Measurements from ENCODE around the gene ATP2B3. TPM values are rescaled to one million over a fixed set of nuclear protein-coding genes. Genes with fewer than 3 reads are reported as not detected.

Gene ATP2B3
- polyA plus RNA-seq, 1 donor from 2014 or later = 5.3 TPM

DNA sequence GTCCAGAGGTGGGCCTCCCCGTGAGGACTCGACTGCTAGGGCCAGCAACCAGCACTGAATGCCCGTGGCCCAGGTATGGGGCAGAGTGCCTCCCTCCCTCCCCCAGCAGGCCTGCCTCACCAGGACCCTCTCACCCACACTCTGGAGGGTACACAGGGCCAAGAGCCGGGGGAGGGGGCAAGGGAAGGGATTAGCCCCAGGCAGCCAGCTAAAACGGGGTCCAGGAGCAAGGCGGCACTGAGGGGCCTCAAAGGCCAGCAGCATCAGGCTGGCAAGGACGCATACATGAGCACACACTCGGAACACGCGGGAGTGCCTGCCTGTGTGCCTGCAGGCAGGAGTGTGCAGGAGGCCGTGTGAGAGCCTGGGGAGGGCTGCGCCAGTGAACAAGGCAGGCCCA lies 111.2 kb downstream of the ATP2B3 start:
- no peak for TF ChIP-seq EZH2 (IDR thresholded peaks at IDR 0.05; ENCODE audit: borderline replicate concordance, insufficient read depth, low read length, poor library complexity, severe bottlenecking)
- TF ChIP-seq POLR2AphosphoS5 (IDR thresholded peaks at IDR 0.05) = no peak
- TF ChIP-seq TAF1 (IDR thresholded peaks at IDR 0.05; ENCODE audit: low read depth) = no peak
- TF ChIP-seq SMC3 (conservative IDR thresholded peaks at IDR 0.05; ENCODE audit: poor library complexity) = no peak
- TF ChIP-seq, protein P1, sequence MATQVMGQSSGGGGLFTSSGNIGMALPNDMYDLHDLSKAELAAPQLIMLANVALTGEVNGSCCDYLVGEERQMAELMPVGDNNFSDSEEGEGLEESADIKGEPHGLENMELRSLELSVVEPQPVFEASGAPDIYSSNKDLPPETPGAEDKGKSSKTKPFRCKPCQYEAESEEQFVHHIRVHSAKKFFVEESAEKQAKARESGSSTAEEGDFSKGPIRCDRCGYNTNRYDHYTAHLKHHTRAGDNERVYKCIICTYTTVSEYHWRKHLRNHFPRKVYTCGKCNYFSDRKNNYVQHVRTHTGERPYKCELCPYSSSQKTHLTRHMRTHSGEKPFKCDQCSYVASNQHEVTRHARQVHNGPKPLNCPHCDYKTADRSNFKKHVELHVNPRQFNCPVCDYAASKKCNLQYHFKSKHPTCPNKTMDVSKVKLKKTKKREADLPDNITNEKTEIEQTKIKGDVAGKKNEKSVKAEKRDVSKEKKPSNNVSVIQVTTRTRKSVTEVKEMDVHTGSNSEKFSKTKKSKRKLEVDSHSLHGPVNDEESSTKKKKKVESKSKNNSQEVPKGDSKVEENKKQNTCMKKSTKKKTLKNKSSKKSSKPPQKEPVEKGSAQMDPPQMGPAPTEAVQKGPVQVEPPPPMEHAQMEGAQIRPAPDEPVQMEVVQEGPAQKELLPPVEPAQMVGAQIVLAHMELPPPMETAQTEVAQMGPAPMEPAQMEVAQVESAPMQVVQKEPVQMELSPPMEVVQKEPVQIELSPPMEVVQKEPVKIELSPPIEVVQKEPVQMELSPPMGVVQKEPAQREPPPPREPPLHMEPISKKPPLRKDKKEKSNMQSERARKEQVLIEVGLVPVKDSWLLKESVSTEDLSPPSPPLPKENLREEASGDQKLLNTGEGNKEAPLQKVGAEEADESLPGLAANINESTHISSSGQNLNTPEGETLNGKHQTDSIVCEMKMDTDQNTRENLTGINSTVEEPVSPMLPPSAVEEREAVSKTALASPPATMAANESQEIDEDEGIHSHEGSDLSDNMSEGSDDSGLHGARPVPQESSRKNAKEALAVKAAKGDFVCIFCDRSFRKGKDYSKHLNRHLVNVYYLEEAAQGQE (IDR thresholded peaks at IDR 0.05; ENCODE audit: borderline replicate concordance) = no peak
- Histone ChIP-seq H3K36me3 (ENCODE audit: insufficient read depth, low read length) (no peaks in the 10 kb centered on the region), H3K27ac (ENCODE audit: low read length) (no peak overlapping the region), H3K9me2 (ENCODE audit: insufficient read depth, low read length) (no peaks in the 10 kb centered on the region), H3K4me3 (ENCODE audit: low read length) (no peak overlapping the region), H2AFZ (ENCODE audit: low read depth, low read length) (no peak overlapping the region), H3F3A (ENCODE audit: insufficient read depth, low read length, poor library complexity, severe bottlenecking) (no peaks in the 10 kb centered on the region), H3K4me2 (ENCODE audit: low read length) (no peak overlapping the region), H4K20me1 (ENCODE audit: insufficient read depth) (no peaks in the 10 kb centered on the region), H3K9ac (ENCODE audit: low read length) (no peak overlapping the region), H3K79me2 (replicated peaks; ENCODE audit: insufficient read depth, low read length) (no peaks in the 10 kb centered on the region), H3K27me3 (ENCODE audit: insufficient read depth, low read depth, low read length) (no peaks in the 10 kb centered on the region), H3K9me3 (ENCODE audit: low read length) (no peaks in the 10 kb centered on the region)

DNA sequence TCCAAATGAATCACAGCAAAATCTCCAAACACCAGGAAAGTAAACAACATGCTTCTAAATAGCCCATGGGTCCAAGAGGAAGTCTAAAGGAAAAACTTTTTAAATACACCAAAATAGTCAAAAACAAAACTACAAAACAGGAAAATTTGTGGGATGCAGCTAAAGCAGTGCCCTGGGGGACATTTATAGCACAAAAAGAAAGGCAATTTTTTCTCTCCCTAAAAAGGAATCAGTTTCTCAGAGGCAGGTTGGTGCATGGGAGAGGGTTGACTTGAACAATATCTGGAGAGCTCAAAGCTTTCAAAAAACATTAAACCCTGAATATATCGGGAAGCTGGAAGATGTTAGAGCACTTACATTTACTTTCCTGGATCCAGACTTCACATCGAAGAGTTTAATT lies 113.9 kb downstream of the ATP2B3 start:
- no peaks in the 10 kb centered on the region for H3K36me3 ChIP-seq (ENCODE audit: insufficient read depth, low read length)
- no peak overlapping the region for H3K27ac ChIP-seq (ENCODE audit: low read length)
- H3F3A ChIP-seq (ENCODE audit: insufficient read depth, low read length, poor library complexity, severe bottlenecking) = no peaks in the 10 kb centered on the region
- no peak overlapping the region for H3K4me2 ChIP-seq (ENCODE audit: low read length)
- no peaks in the 10 kb centered on the region for H3K79me2 ChIP-seq (replicated peaks; ENCODE audit: insufficient read depth, low read length)
- H4K20me1 ChIP-seq (ENCODE audit: insufficient read depth) = no peaks in the 10 kb centered on the region
- no peak overlapping the region for H3K9ac ChIP-seq (ENCODE audit: low read length)
- H3K27me3 ChIP-seq (ENCODE audit: insufficient read depth, low read depth, low read length) = no peaks in the 10 kb centered on the region
- H3K9me3 ChIP-seq (ENCODE audit: low read length) = no peaks in the 10 kb centered on the region
- no peak overlapping the region for H3K4me3 ChIP-seq (ENCODE audit: low read length)
- H2AFZ ChIP-seq (ENCODE audit: low read depth, low read length) = no peak overlapping the region
- TF ChIP-seq, protein P2, sequence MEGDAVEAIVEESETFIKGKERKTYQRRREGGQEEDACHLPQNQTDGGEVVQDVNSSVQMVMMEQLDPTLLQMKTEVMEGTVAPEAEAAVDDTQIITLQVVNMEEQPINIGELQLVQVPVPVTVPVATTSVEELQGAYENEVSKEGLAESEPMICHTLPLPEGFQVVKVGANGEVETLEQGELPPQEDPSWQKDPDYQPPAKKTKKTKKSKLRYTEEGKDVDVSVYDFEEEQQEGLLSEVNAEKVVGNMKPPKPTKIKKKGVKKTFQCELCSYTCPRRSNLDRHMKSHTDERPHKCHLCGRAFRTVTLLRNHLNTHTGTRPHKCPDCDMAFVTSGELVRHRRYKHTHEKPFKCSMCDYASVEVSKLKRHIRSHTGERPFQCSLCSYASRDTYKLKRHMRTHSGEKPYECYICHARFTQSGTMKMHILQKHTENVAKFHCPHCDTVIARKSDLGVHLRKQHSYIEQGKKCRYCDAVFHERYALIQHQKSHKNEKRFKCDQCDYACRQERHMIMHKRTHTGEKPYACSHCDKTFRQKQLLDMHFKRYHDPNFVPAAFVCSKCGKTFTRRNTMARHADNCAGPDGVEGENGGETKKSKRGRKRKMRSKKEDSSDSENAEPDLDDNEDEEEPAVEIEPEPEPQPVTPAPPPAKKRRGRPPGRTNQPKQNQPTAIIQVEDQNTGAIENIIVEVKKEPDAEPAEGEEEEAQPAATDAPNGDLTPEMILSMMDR (IDR thresholded peaks at IDR 0.05; ENCODE audit: poor library complexity, severe bottlenecking) = no peak
- TF ChIP-seq EP300 (conservative IDR thresholded peaks at IDR 0.05; ENCODE audit: poor library complexity, severe bottlenecking) (no peak), SMC3 (conservative IDR thresholded peaks at IDR 0.05; ENCODE audit: poor library complexity) (no peak), POLR2AphosphoS5 (IDR thresholded peaks at IDR 0.05) (no peak), EZH2 (IDR thresholded peaks at IDR 0.05; ENCODE audit: borderline replicate concordance, insufficient read depth, low read length, poor library complexity, severe bottlenecking) (no peak), MXI1 (conservative IDR thresholded peaks at IDR 0.05; ENCODE audit: poor library complexity, severe bottlenecking) (no peak), RAD21 (conservative IDR thresholded peaks at IDR 0.05) (no peak), TAF1 (IDR thresholded peaks at IDR 0.05; ENCODE audit: low read depth) (no peak)
- TF ChIP-seq, protein P1 (IDR thresholded peaks at IDR 0.05; ENCODE audit: borderline replicate concordance) = no peak
- H3K9me2 ChIP-seq (ENCODE audit: insufficient read depth, low read length) = no peaks in the 10 kb centered on the region

All from neural cell (in vitro differentiated cells).